RPMI8226 (cell line): ENCODE measurements around the gene RO60.

ENCODE experiments used
- DNase-seq: peaks from one replicate; pipeline ENCODE4 v3.0.0-alpha.2; 2015

RO60 gene

GRCh38 chr1:193062698-193063463 is 3.5 kb downstream of the RO60 start:
- no peak for DNase-seq

DNA sequence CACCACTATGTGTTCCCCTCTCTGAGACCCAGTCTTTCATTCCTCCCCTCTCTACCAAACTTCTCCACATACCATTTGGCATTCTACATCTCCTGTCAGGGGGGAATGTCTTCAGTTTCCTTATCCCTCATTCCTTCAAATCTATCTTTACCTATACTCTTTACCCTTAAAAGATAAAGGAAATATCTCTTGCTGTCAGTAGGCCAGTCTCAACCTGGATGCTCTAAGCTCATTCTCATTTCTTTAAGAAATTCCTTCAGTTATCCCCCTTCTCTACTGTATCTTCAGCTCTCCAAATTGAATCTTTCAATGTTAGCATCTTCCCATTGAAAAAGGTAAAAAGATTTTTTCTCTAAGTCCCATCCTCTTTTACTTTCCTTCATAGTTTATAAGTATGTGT is 6.5 kb downstream of the RO60 start:
- no peak for DNase-seq

GRCh38 chr1:193066606-193067005 is 7.2 kb downstream of the RO60 start:
- DNase-seq = no peak

- no peak for DNase-seq
Observed at GRCh38 chr1:193068013-193068412, 8.6 kb downstream of the RO60 start.

DNA sequence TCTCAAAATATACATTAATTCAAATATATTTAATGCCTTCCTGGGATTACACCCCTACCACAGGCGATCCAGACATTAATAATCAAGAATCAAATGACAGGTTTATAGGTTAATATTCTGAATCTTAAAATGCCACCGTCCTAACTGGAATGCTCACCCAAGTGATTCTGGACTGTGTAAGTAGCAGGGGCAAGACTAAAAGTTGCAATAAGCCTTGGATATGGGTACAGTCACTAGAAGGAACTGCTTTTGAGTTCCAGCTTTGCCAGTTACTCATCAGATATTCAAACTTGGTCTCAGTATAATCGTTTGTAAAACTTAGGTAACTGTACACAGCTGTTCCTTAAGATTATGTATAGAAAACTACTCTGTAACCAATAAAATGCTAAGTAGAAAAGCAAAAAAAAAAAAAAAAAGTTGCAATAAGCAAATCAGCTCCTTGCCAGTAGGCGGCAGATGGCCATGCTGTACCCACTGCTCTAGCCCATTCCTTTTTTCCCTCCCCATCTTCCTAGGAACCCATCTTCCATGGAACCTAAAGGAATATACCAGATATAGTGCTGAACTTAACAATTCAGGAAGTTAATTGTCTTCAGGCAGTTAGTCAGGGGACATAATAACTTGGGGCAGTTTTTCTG is 10.5 kb downstream of the RO60 start:
- peak; percentile 39 for DNase-seq

GRCh38 chr1:193070386-193070753 is 11.0 kb downstream of the RO60 start:
- DNase-seq = peak; percentile 53

DNA sequence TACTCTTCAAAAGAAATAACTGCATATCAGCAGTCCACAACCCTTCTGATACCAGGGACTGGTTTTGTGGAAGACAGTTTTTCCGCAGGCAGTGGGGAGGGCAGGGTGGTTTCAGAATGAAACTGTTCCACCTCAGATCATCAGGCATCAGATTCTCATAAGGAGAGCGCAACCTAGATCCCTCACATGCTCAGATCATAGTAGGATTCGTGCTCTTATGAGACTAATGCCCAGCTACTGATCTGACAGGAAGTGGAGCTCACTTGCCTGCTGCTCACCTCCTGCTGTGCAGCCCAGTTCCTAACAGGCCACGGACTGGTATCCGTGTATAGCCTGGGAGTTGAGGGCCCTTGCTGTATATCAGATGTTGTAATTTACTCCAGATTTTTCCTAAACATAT is 11.5 kb downstream of the RO60 start:
- DNase-seq = peak; percentile 66

GRCh38 chr1:193077991-193078390 is 18.6 kb downstream of the RO60 start:
- no peak for DNase-seq

- no peak for DNase-seq
Observed at GRCh38 chr1:193079187-193079586, 19.8 kb downstream of the RO60 start.

DNA sequence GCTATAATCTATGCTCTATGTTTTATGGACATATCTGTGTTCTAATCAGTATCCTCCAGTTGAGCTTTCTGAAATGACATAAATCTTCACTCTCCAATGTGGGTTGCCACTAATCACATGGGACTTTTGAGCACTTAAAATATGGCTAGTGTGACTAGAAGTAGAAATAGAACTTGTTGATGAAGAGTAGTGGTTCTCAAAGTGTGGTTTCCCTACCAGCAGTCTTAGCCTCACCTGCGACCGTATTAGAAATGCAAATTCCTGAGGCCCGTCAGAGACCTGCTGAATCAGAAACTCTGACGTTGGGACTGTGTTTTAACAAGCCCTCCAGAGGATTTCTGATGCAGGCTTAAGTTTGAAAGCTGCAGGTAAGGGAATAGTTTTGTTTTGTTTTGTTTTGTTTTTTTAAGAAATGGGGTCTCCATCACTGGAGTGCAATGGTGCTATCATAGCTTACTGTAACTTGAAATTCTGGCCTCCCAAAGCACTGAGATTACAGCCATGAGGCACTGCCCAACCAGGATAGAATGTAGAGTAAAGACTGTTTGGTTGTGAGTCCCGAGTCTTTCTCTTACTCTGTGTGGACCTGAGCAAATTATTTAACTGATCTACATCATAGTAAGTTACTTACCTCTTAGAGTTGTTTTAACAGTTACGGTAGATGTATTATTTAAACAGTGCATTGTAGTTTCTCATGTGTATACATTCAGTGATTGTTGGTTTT is 24.1 kb downstream of the RO60 start:
- DNase-seq = no peak

DNA sequence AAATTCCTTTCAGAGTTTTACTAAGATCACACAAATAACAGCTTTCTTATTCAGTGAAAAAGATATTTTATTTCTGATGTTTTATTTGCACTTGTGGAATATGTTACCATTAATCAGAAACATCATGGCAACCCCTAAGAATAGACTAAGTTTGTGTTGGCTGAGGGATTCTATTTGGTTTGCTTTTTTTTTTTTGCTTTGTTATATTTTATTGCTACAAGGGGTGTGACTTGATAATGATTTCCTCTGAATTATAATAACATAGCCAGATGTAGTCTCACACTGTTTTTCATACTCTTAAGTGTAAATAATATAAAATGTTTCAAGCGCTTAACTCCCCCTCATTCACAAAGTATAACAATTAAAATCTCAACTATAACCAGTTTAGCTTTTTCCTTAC is 25.9 kb downstream of the RO60 start:
- DNase-seq = no peak

DNA sequence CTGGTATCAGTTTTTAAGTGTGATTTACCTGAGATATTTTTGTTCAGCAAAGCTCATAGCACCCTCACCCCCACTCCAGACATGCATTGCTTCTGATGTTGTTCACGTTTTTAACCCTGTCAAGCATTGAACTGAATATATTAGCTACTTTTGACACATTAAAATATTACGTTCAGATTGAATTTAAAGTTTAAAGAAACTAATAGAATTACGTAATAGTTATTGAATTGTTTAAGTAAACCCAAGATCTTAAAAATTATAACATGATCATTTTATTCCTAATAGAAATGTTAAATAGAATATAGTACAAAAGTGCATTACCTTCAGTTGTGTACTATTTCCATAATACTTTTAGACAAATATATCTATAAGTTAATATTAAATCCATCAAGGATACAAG is 26.9 kb downstream of the RO60 start:
- no peak for DNase-seq

- DNase-seq = no peak
Observed at GRCh38 chr1:193087893-193088292, 28.5 kb downstream of the RO60 start.

DNA sequence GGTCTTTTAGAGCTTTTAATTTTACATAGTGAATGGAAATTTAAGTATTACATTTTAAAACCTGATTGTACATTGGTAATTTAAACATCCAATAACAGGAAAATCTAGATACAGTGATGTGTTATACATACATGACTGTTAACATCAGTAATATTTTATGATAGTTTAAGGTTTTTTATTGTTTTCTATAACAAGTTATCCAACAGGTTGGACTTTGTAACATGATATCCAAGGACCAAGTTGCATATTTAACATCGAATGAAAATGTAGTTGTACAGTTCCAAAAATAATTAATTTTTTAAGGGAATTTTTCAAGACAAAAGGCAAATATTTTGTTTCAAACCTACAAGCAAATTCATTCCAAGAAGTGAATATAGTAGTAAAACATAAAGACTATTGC is 31.5 kb downstream of the RO60 start:
- DNase-seq = no peak

DNA sequence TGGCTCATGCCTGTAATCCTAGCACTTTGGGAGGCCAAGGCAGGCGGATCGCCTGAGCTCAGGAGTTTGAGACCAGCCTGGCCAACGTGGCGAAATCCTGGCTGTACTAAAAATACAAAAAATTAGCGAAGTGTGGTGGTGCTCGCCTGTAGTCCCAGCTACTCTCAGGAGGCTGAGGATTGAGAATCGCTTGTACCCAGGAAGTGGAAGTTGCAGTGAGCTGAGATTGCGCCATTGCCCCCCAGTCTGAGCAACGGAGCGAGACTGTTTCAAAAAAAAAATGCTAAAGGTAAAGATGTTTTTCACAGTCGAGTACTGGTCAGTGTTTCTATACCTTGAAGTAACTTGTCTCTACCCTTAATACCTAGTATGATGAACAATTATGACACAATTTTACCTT is 34.7 kb downstream of the RO60 start:
- DNase-seq = no peak

DNA sequence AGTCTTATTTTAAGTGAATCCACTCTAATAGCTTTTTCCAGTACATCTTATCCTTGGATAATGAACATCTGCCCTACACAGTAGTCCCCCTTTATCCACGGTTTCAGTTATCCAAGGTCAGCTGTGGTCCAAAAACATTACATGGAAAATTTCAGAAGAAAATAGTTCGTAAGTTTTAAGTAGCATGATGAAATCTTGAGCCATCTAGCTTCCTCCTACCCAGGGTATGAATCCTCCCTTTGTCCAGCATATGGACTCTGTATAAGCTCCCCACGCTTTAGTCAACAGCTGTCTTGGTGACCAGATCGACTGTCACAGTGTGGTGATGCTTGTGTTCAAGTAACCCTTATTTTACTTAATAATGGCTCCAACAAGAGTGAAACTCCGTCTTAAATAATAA is 43.2 kb downstream of the RO60 start:
- DNase-seq = no peak

DNA sequence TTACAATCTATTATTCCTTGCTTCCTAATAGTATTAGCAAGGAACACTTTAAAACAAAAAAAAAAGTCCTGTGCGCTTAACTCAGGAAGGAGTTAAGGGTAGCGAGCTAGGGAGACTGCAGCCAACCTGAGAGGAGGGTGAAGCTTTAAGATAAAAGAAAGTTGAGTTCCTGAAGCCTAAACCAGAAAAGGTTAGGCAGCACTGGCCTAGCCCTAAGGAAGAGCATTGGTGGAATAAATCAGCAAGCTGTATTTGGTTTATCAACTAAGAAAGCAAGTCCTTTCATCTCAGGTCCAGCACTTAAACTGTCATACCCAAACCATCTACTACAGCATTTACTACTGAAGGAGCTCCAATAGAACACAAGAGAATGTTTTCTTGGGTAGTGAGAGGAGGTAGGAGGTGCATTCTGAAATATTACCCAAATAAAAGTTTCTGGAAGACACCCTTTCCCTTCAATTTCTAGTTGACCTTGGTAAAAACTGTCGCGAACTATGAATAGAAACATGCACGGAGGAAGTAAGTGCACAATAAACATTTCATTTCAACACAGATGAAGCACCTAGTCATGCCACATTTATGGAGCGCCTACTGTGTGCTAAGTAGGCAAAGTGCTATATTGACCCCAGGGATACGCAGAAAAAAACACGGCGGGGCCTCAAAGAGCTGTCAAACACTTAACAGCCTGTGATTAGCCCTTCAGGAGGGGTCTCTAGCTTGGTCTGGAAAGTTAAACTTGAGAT is 44.5 kb downstream of the RO60 start:
- DNase-seq = no peak

- peak; percentile 51 for DNase-seq
Observed at GRCh38 chr1:193104502-193104906, 45.1 kb downstream of the RO60 start.

GRCh38 chr1:193104907-193105820 is 45.8 kb downstream of the RO60 start, which contains the start of gene GLRX2:
Gene GLRX2 (minus strand): TSS chr1:193105414. CDS start chr1:193105382, 32 bp downstream.
- peak; percentile 90 for DNase-seq

- DNase-seq = no peak
Observed at GRCh38 chr1:193105821-193106177, 46.4 kb downstream of the RO60 start.

DNA sequence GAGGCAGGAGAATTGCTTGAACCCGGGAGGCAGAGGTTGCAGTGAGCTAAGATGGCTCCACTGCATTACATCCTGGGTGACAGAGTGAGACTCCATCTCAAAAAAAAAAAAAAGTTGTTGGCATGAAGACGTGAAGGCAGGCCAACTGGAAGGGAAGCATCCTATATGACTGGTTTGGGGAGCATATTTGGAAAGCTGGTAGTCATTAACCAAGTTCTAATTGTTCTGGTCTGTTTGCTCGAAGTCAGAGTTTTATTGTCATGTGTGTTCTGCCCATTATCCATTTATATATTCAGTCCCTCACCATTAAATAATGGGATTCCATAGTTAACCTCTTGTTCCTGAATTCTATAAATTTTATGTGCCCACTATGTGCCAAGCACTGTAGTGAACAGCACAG is 49.1 kb downstream of the RO60 start:
- no peak for DNase-seq
